Measurements from ENCODE around the gene GGT1.
"Not testable (repeated sequence)": the region's sequence is repeated elsewhere in the genome, so short reads cannot be mapped to it uniquely, and the experiment has no call there.

Gene GGT1

DNA sequence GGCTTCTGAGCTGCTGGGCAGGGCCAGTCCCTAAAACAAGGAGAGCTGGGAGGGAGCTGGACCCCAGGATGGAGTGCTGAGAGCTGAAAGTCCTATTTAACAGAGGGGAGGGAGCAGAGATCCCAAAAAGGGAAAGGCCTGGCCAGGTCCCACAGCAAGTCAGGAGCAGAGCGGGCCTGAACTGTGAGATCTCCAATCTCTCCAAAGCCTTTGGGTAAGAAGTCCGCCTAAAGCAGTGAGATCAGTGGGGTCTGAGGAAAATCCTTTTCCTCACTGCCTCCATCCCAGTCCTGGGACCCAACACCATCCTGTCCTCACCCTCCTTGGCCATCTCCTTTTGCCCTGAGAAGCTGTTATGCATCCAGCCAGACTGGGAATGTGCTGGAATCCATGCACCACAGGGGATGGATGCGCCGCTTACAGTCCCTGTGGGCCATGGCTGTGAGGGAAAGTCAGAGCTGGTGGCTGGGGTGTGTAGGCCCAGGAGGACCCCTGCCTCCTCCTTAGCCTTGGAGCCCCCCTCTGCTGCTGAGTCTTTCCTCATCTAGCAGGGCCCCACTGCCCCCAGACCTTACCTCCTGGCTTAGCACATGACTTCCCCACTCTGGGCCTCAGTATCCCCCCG is 18.7 kb upstream of the GGT1 start:
- no peak for DNase-seq

DNA sequence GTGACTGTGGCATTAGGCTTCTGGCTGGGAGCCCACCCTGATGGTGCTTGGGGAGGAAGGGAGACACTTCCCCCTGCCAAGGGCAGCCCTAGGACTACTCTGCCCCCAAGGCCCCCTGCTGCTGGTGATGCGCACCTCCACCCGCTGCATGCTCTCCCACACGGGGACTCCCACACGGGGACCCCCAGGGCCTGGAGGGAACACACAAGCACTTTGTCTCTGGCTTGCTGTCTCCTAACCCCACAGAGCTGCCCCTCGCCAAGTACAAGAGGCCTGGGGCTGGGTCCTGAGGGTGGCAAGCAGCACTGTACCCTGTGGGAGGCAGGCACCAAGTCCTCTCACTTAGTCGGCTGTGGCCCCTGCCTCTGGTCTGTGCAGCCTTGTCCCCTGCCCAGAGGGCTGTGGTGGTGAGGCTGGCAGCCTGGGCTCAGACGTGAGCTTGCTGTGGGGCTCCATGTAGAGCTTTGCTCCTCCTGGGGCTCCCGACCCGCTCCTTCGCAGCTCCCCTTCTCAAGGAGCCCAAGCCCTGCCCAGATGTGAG is 18.1 kb upstream of the GGT1 start:
- no peak for DNase-seq

GRCh38 chr22:24585461-24585860 is 17.5 kb upstream of the GGT1 start:
- DNase-seq, result no peak

- no peak for DNase-seq
Measured at GRCh38 chr22:24585927-24586546, 17.0 kb upstream of the GGT1 start.

- DNase-seq, result no peak
Measured at GRCh38 chr22:24587251-24587650, 15.7 kb upstream of the GGT1 start.

GRCh38 chr22:24587948-24588347 is 15.0 kb upstream of the GGT1 start:
- no peak for DNase-seq

DNA sequence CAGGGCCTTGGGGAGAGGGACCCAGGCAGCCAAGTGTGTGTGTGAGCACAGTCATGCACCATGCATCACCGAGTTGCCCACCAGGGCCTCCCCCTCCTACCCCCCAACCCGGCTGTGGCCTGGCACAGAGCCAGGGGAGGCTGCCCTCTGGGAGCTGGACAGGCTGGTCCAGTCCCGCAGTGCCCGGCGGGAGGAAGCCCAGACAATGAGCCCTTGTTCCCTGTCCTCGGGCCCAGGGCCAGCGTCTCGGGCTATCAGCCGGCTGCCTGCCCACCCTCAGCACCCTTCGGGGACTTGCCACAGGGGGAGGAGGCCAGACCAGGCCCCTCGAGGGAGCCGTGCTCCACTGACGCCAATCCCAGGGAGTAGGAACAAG is 14.6 kb upstream of the GGT1 start:
- no peak for DNase-seq

DNA sequence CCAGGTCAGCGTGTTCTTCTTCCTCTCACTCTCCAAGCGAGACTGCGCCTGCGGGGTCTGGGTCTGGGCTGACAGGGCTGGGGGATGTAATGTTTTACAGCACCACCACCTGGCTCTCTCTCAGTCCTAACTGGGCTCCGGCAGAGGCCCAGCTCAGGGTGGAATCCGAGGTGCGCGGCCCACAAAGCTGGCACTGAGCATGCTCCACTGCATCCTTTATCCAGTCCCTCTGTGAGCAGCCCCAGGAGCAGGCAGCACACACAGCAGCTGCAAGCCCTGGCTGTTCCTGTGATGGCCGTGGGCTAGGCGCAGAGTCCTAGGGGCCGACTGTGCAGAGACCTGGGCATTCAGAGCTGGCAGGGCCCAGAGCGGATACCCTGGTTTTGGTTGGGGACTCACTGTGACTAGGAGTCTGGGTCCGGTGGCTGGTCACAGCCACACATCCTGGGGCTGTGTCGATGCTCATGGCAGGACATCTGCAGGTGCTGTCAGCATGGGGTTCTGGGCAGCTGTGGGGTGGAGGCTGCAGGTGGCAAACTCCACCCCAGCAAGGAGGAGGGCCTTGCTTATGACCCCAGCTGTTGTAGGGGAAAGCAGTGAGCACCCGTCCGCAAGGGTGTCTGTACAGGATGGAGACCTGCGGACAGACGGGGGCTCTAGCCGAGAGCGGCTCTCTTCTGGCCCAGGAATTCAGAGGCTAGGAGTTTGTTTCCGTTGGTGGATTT is 14.1 kb upstream of the GGT1 start:
- DNase-seq, result no peak

- DNase-seq, result no peak
Measured at GRCh38 chr22:24589518-24590030, 13.4 kb upstream of the GGT1 start.

- no peak for DNase-seq
Measured at GRCh38 chr22:24590596-24591173, 12.3 kb upstream of the GGT1 start.

DNA sequence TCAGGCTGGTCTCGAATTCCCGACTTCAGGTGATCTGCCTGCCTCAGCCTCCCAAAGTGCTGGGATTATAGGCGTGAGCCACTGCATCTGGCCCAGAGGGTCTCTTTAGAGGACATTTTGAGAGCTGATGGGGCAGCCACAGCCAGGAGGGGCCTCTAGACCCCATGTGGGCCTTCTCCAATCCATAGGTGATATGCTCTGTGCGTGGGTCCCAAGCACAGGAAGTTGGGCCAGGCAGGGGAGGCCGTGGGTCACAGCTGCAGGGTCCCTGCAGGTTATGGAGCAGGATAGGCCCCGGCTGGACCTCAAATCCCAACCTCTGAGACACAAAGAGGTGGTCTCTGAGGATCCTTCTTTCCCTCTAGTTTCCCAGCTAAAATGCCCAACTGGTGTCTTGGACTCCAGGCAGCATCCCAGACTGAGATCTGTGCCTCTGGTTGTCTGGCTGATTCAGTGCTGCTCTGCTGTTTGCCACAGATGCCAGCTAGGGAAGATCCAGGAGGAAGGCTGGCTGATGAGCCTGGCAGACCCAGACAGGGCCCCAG is 11.6 kb upstream of the GGT1 start:
- DNase-seq, result no peak

DNA sequence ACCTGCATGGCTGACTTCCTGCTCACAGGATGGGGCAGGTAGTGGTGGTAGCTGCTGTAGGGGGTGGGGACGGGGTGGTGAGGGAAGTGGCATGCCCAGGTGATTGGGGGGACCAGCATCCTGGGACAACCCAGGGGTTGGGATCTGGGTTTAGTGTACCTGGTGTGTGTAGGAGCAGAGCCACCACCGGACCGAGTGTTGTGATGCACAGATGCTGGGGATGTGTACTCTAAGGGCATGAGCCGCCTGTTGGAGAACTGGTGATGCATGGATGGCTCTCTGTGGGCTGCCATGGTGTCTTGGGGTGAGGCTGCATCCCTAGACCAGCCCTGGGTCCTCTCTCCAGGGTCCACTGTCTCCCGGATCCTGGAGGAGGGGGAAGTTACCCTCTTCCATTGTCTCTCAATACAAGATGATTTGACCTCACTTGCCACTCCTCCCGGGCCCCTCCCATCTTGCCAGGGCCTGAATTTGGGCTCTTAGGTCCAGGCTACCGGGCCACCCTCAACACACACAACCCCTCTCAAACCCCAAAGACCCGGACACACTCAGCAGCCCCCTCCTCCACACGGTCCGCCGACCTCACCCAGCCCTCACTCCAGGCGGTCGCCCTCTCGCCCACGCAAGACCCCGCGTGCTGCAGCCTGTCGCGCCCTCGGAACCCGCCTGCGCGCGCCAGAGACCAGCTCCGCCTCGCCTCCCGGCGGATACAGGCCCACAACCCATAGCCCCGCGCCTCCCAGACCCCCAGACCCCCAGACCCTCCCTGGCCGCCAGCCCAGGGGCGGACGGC is 10.7 kb upstream of the GGT1 start:
- no peak for DNase-seq

DNA sequence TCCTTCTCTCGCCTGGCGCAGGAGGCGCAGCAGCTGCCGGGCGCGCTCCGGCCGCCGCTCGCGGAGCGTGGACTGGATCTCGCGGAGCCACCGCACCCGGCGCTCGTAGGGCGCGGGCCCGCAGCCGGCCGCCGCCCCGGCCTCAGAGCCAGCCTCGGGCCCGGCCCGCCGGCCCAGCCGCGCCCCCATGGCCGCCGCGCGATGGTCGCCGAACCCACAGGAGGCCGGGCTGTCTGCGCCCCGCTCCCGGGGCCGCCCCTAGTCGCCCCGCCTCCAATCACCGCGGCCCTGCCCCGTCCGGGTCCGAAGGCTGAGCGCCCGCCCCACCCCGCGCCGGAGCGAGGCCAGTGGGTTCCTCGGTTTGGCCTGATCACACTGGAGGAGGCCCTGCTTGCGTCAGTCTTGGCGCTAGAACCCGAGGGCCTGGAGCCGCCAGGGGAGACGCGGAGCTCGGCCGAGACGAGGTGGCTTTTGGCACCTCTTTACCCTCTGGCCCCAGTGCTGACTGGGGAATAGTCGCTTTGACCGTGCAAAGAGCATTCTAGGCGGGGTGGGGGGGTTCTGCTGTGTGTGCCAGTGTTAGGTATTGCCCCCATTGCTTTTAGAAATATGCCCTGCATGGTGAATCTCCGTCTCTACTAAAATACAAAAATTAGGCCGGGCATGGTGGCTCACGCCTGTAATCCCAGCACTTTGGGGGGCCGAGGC is 10.0 kb upstream of the GGT1 start, which contains the start of gene LRRC75B:
Gene LRRC75B, minus strand, starts transcription at position 223 of the 708 bp plus-strand sequence. Its CDS starts 34 bp downstream, at position 189.
- DNase-seq, result peak; percentile 20

DNA sequence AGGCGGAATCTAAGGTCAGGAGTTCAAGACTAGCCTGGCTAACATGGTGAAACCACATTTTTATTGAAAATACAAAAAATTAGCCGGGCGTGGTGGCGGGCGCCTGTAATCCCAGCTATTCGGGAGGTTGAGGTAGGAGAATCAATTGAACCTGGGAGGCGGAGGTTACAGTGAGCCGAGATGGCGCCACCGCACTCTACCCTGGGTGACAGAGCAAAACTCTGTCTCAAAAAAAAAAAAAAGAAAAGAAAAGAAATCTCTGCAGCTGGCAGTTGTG is 9.5 kb upstream of the GGT1 start:
- DNase-seq, result not testable (repeated sequence)

- DNase-seq, result no peak
Measured at GRCh38 chr22:24593836-24594568, 9.0 kb upstream of the GGT1 start.

DNA sequence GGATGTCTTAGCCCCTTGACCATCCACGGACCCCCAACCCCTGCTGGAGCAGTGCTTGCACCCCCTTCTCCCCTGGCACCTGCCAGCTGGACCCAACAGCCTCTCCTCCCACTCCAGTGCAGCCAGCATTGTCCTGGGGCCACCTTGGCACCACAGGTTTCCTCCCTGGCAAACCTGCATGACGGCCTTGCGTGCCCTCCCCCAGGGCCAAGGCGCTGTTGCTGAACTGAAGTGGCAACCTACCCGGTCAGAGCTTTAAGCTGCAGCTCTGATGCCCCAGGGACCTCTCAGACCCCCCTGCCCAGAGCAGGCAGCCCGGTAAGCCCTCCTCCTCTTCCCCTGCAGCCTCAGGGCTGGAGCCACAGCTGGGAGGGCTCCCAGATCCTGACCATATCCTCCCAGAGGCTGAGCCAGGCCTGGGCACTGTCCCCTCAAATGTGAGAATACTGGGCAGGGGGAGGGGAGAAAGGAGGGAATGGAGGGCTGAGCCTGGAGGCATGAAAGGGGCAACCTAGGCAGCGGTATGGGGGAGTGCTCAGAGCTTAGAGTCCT is 8.3 kb upstream of the GGT1 start:
- DNase-seq, result no peak

GRCh38 chr22:24595228-24595627 is 7.8 kb upstream of the GGT1 start:
- DNase-seq, result no peak

- DNase-seq, result no peak
Measured at GRCh38 chr22:24595863-24596262, 7.1 kb upstream of the GGT1 start.

GRCh38 chr22:24597076-24597475 is 5.9 kb upstream of the GGT1 start:
- DNase-seq, result not testable (repeated sequence)

DNA sequence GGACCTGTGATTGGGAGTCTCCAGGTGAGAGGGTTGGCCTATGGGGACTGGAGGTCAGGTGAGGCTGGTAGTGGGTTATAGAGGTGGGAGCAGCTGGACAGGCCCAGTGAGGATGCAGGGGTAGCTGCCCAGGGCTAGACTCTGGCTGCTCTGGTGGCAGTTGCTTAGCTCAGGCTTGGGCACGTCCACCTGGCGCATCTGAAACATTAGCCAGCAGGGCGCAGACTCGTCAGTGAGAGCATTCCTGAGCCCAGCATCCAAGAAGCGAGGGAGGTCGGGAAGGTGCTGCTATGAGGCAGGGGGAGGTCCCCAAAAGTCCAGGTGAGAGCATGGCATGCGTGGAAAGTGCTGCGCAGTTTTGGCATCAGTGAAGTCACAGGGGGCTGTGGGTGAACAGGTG is 3.5 kb upstream of the GGT1 start:
- no peak for DNase-seq
